ENCODE results near the gene PQBP1.

- TF ChIP-seq CTCF (IDR thresholded peaks at IDR 0.05; ENCODE audit: low read depth, low read length) (no peak), POLR2A (IDR thresholded peaks at IDR 0.05; ENCODE audit: extremely low read depth, insufficient read length) (no peak)
Measured at GRCh38 chrX:48948589-48948988, 50.9 kb downstream of the PQBP1 start.
